GM19455 (cell line): ENCODE data around the gene RDH13.
"Not testable (repeated sequence)": the region's sequence is repeated elsewhere in the genome, so short reads cannot be mapped to it uniquely, and the experiment has no call there.

Experiments used
- ATAC-seq: cut with Tn5 transposase; IDR thresholded peaks from one replicate; pipeline ENCODE4 v1.9.1; 2021; ENCODE audit not compliant: unreplicated experiment

RDH13 gene, protein sequence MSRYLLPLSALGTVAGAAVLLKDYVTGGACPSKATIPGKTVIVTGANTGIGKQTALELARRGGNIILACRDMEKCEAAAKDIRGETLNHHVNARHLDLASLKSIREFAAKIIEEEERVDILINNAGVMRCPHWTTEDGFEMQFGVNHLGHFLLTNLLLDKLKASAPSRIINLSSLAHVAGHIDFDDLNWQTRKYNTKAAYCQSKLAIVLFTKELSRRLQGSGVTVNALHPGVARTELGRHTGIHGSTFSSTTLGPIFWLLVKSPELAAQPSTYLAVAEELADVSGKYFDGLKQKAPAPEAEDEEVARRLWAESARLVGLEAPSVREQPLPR

DNA sequence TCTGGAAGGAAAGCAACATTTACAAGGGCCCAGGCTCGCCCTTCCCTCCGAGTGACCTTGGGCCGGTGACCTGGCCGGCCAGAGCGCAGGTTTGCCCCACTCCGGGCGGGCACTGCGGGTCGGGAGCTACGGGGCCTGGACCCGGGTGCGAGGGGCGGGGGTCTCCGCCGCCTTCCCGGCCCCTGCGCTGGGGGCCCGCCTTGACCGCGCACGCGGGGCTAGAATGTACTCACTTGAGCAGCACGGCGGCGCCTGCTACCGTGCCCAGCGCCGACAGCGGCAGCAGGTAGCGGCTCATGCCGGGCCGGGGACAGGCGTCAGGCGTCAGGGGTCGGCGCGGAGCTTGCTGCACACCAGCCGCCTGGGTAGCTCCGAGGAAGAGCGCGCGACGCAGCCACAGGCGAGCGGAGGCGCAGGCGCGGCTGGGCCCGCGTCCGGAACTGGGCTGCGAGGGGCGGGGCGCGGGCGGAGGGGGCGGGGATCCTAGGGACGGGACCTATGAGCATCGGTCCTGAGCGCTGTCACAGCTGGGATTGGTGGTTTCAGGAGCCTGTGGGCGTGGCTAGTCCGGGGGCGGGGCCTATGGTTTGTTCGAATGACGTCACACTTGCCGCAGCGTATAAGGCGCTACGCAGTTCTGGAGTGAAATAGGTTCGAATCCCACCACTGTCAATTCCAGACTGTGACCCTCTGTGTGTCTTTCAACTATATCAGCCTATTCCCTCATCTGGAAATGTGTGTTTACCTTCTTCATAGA lies at the start of gene RDH13:
Gene RDH13 (minus strand): TSS at position 414 of the 757 bp plus-strand sequence. CDS start 116 bp downstream, at position 298.
- ATAC-seq = peak; percentile 80

GRCh38 chr19:55112246-55112776 lies 49.4 kb upstream of the RDH13 start:
- ATAC-seq = no peak

DNA sequence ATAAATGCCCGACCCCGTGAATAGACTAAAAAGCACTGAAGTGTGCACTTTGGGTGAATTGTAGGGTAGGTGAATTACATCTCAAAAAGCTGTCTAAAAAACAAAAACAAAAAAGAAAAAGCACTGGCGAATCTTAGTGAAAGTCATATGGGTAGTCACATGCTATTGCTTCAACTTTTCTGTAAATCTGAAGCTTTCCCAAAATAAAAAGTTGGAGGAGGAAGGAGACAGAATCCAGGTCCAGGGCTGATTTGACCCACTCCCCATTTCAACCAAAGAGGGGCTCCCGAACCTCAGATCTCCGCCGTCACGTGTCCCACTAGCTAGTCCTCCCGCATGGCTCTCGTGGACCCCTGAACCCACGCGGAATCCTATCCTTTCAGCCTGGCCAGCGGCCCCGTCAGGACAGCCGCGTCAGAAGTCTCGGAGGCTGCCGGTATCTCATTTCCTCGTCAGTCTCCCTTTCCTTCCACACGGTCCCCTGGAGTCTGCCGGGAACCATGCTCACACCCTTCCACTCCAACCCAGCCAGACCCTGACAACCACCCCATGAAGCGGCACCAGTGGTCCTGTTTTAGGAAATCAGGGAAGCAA lies 48.4 kb upstream of the RDH13 start:
- ATAC-seq = no peak

DNA sequence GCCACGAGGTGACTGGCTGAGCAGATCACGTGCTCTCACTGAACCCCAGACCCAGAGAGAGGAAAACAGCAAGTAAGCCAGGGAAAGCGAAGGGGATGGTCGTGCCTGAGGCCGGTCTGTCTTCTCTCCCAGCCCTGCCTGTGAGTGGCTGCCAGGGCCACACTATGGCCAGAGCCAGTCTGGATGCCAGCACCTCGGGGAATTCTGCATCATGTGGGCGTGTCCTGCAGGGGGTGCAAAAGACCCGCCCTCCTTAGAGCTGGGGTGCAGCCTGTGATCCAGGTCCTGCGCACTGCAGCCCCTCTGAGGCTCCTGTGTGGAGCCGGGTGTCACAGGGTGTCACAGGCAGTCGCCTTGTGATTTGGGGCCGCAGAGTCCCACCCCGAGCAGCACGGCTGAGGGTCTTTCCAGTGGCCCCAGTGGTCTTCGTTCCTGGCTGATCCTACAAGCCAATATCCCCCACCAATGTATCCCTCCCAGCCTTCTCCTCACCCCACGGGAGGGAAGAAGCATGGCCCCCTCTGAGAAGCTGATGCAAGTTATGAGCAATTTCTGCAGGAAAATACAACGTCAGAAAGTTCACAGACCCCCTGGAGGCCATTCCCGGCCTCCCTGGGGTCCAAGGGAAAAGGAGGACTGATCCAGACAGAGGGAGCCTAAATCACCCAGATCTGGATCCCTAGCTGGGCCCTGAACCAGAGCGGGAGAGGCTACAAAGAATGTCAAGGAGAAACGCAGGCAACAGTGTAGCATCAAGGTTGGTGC lies 46.8 kb upstream of the RDH13 start:
- no peak for ATAC-seq

GRCh38 chr19:55107252-55107651 lies 44.3 kb upstream of the RDH13 start:
- not testable (repeated sequence) for ATAC-seq

GRCh38 chr19:55106591-55106990 lies 43.6 kb upstream of the RDH13 start:
- ATAC-seq = no peak

DNA sequence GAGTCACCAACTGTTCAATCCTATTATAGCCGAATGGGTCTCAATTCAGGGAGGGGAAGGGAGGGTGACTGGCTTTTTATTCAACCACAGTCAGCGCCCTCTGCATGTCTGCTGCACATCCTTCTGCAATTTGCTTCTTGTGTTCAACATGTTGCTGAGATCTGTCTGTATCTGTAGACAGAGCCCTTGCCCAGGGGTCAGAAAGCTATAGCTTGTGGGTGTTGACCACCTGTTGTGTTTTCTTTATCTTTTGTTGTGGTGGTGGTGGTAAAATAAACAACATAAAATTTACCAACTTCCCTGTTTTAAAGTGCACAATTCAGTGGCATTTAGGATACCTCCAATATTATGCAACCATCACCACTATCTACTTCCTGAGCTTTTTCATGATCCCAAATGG lies 42.3 kb upstream of the RDH13 start:
- no peak for ATAC-seq

DNA sequence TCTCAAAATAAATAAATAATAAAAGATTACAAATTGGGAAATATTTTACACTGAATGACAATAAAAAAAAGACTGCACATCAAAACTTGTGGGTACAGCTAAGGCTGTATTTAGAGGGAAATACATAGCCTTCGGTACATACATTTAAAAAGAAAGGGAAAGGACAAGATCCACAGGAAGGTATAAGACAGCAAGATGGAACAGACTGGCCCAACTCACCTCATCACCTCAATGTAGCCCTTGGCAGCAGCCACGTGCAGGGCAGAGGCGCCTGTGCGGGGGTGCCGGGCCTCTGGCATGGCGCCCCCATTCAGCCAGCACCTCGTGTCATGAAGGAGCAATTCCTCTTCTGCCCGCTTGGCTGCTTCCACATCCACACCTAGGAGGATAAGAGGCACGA lies 40.2 kb upstream of the RDH13 start:
- ATAC-seq = no peak

GRCh38 chr19:55101261-55101660 lies 38.3 kb upstream of the RDH13 start:
- no peak for ATAC-seq

DNA sequence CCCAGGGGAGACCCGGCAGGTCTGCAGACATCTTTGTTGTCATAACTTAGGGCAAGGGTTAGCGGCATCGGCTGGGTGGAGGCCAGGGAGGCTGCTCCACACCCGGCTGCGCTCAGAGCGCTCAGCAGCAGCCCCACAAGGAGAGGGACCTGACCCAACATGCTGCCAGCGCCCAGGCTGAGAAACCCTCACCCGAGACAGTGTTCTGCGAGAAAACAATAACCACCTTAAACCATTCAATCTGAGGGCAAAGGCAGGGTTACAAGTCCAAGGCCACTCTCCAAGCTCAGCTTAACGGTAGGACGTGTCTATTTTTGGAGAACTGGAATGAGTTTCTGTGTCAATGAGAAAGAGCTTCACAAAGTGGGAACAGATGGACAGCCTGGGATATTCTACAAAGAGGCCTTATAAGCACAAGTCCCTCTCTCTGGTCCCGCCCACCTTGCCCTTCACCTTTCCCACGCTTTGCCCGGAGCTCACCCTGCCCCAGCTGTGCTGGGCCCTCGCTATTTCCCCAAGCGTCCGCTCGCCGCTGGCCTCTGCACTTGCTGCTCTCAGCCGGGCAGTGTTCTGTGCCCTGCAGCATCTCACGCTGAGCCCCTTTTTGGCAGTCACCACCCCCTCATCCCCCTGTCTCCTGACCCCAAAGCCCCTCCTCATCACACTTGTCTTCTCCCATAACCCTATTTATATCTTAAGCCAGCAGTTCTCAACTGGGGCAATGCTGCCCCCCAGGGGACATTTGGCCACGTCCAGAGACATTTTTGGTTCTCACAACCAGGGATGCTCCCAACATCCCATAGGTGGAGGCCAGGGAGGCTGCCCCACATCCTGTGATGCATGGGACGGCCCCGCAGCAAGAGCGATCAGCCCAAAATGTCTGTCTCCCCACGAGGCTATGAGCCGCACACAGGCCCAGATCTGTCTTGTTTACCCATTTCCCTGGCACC lies 36.9 kb upstream of the RDH13 start:
- no peak for ATAC-seq

GRCh38 chr19:55098716-55099556 lies 36.0 kb upstream of the RDH13 start:
- ATAC-seq = no peak

GRCh38 chr19:55097864-55098715 lies 35.1 kb upstream of the RDH13 start:
- no peak for ATAC-seq

DNA sequence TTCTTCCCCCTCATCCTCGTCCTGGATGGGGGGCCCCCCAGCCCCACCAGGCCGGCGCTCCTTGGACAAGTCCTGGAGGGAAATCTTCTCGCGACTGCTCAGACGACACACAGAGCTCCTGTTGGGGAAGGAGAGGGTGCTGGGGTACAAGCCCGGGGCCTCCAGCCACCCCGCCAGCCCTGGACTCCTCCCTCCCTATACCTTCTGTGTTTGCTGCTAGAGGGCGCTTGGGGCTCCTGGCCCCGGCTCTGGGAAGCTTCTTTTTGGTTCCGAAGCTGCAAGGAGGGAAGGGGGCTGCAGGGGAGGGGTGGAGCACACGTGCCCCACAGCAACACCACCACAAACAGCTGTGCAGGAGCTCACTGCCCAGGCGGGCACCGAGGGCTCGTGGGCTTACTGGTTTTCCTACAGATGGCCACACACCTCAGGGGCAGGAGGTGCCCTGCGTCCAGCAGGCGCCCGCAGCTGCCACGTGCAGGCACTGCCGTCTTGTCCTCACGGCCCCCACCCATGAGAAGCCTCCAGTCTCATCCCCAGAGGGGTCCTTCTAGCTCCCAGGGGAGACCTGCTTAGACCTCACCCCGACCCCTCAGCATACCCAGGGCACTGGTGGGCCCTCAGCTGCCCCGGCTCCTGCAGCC lies 33.2 kb upstream of the RDH13 start:
- no peak for ATAC-seq

DNA sequence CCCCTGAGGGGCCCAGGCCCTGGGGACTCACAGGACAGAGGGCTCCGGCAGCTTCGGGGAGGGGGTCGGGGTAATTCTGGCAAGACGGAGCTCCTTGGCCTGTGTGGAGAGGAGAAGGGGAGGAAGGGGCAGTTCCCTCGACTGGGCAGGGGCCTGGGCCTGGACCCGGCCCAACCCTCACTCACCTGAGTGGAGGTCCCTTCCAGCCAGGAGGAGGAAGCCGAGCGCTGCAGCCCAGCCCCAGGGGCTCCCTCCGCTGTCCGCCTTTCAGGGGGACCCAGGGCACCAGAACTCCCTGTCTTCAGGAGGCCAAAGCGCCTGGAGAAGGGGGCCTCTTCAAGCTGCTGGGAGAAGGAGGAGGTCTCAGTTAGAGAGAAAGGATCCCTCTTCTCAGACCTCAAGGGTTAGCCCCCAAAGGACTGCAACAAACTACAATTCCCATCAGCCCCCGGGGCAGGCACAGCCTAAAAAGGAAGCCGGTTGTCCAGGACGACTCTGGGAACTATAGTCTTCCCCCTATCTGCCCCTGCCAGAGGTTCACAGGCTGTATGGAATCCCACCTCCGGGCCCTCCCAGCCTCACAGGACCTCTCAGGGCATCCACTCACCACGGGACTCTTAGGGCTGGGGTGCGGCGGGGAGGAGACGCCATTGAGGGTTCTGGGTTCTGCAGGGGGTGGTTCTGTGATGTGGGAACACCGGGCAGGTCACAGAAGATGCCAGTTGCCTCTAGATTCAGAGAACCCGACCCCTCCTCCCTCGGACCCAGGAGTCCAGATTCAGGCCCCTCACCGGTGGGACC lies 32.5 kb upstream of the RDH13 start:
- no peak for ATAC-seq

DNA sequence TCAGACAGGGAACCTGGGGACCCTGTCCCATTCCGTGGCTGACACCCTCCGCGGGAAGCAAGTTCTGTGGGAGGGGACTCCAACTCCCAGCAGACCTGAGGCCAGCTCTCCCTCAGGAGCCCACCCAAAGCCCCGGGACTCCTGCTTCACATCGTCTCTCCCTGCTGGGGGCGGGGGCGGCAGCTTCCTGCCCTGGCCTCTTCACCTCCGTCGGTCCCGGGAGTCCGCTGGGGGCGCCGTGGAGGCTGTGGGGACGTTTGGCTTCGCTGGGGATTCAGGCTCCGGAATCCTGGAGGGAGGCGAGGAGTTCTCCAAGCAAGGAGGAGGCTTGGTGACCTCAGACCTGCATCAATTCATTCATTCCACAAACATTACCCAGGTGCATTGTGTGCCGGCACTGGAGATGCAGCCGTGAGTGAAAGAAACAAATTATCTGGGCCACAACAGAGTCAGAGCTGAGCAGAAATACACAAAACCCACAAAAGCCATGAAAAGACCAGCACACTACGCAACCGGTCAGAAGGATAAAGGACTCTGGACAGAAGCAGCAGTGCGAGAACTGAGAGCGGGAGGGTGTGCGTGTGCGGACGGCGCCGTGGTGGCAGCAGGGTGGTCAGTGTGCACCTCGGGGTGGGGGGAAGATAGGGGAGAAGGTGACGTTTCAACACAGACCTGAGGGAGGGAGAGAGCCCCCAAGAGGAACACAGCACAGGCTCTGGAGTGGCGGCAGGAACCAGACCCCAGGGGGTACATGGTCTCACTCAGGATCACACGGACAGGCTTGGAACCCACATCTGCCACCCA lies 31.7 kb upstream of the RDH13 start:
- no peak for ATAC-seq
